NCI-H748 treated with DMSO at 0.1 percent for 48 hours (cell line): ENCODE data around the gene CHST14.

Source experiments
- DNase-seq: peaks from one replicate; lab custom pipeline; 2025; lab: John Stamatoyannopoulos, UW

CHST14 gene

DNA sequence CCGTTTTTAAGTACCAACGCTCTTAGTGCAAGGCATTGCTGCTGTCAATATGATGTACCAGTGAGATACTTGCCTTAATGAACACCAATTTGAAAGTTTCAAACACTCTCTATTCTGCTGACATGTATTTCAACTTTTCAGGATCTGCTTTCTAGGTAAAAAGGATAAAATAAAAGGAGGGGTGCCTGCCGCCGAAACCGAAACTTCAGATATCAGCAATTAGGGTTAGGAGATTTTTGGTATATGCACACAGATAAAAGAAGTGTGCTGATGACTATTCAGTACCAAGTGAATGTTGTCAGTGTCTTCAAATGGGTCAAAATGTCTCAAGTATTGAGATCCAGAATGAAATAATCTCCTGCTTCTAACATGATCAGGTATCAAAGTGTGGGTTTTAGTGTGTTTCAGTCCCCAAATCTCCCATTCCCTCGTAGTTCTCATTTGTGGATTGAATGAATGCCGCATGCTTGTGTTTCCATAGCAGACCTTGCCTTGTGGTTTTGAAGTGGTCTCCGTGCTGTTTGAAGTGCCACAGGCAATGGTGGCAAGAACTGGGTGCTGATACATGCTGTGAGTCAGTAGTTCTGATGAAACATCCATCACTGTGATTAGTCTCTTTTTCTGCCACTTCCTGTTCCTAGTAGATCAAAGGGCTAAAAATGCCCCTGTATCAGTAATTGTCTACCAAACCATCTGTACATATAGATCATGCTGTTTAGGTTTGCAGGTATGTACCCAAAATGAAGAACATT lies 22.5 kb downstream of the CHST14 start:
- no peak for DNase-seq

- DNase-seq, result no peak
Measured at GRCh38 chr15:40495516-40495915, 24.7 kb downstream of the CHST14 start.

- no peak for DNase-seq
Measured at GRCh38 chr15:40498418-40498817, 27.6 kb downstream of the CHST14 start.

DNA sequence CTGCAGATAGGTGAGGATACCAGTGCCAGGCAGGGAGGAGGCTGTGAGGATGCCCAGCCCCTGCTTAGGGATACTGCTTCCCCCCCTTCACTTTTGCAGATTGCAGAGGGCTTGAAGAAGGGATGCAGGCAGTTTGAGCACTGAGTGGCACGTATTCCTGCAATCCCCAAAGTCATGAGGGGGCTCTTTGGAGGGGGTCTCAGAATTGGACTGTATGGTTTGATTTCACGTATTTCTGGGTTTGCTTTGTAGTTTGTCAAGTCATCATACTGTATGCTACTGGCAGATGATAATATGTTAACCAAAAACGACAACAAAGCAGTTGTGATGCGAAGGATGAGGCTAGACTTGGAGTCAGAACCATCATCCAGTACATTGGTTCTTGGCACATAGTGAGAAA lies 28.1 kb downstream of the CHST14 start:
- no peak for DNase-seq

GRCh38 chr15:40499931-40500330 lies 29.1 kb downstream of the CHST14 start:
- no peak for DNase-seq

- no peak for DNase-seq
Measured at GRCh38 chr15:40500568-40501330, 30.0 kb downstream of the CHST14 start.

DNA sequence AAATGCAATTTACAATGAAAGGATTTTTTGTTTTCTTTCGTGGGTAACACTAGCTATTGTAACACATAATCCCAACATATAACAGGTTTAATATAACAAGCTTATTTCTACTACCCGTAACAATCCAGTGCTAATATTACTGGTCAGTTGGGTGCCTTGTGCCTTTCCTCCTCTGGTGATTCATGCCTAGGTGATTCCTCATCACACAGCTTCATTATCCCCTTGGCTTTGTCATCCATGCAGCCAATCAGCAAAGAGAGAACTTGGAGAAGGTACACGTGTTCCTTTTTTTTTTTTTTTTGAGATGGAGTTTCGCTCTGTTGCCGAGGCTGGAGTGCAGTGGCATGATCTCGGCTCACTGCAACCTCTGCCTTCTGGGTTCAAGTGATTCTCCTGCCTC lies 30.7 kb downstream of the CHST14 start:
- DNase-seq, result no peak

DNA sequence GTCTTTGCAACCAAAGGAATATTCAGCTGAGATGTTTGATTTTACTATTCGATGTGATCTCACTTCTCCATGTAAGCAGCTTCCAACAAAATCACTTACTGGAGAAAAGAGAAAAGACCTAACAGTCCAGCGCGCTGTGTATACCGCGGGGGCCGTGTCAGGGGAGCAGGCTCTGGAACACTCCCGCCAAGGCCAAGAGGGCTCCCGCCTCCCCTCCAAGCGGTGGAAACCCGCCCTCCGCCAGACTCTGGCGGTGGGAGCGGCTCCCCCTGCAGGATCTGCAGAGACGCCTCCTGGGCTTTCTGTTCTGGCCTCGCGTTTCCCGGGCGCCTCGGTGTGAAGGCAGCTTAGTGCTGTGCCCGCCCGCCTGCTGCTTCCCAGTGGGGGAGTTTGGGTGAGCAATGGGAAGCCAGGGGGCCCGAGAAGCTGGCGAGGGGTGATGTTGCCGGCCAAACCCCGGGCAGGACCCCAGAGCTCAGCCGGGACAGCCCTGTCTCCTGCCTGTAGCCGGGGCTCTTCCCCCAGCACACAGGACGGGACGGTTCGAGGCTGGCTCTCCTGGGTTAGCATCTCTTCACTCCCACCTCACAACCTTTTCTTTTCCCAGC lies 36.3 kb downstream of the CHST14 start:
- peak; percentile 18 for DNase-seq

DNA sequence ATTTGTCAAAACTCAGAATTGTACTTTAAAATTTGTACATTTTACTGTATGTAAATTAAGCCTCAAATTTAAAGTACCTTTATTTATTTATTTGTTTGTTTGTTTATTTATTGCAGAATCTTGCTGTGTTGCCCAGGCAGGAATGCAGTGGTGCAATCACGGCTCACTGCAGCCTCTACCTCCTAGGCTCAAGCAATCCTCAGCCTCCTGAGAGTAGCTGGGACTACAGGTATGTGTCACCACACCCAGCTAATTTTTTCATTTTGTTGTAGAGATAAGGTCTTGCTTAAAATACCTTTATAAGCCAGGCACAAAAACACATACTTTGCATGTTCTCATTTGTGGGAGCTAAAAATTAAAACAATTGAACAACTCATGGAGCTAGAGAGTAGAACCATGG lies 37.4 kb downstream of the CHST14 start:
- DNase-seq, result no peak

DNA sequence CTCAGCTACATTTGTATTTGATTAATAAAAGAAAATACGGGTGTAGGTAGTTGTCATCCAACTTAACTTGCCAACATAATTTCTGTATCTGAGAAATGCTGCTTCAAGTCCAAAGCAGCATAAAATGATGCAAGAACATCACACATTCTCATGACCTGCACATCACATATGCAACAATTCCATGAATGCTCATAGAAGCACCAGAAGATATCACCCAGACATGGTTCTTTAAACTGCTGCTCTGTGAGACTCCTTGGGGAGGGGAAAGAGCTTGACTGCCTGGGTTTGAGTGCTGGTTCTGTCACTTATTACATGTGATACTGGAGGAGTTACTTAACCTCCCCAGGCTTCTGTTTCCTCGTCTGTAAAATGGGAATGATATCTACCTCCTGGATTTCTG lies 39.4 kb downstream of the CHST14 start:
- no peak for DNase-seq

DNA sequence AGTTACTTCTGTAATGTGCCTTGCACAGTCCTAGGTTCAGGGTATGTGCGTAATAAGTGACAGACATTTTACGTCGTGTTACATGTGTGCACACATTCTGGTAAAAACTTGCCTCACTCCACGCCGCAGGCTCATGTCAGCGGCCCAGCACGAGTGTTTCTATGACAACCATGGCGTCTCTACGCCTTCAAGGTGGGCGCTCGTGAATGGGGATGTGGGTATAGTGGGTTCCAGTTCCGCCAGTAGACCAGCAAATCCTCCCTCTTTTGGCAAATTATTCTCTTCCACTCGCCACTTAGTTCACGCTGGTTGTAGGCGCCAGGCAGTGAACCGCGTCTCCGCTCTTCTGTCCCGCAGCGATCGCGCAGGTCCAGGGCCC lies 40.3 kb downstream of the CHST14 start:
- DNase-seq, result no peak

- DNase-seq, result no peak
Measured at GRCh38 chr15:40511472-40512133, 40.8 kb downstream of the CHST14 start.

DNA sequence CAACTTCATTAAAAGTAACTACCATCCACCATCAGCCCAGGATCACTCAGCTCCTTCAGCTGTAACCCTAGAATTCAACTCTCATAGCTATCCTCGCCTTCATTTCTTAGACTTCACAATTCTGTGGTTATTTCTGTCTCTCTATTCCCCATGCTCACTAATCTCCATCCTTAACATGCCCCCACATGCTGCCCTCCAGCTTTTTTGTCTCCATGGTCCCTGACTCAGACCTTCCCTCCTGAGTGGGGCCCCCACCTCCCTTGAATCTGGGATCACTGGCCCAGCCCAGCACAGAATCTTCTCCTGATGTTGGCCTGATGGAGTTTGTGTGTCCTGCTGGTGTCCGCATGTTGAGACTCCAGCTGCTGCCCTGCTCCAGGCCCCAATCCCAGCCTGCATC lies 41.7 kb downstream of the CHST14 start:
- DNase-seq, result no peak

GRCh38 chr15:40513609-40514008 lies 42.8 kb downstream of the CHST14 start:
- no peak for DNase-seq

- no peak for DNase-seq
Measured at GRCh38 chr15:40516322-40516721, 45.5 kb downstream of the CHST14 start.
